Kidney (tissue), 14 donors: ENCODE data around the gene RPTOR. TPM values are rescaled to one million over a fixed set of nuclear protein-coding genes. Genes with fewer than 3 reads are reported as not detected.

ENCODE experiments used
- DNase-seq, 5 donors: peaks; one replicate each; pipeline ENCODE4 v3.0.0-alpha.2; 2013 to 2020
- FAIRE-seq: peaks from 2 replicates; lab custom pipeline; 2012; peaks lifted over from hg19 to GRCh38; lab: Jason Lieb, UNC
- H3K27ac ChIP-seq, 2 donors: one replicate each; pipeline ENCODE4 v1.7.0; 2013; ENCODE audit warnings: low read depth in 2 of 2, low read length in 2 of 2, inconsistent platforms in 1 of 2
- H3K27me3 ChIP-seq: one replicate; pipeline ENCODE4 v1.7.1; 2013; ENCODE audit warnings: low read length, inconsistent platforms; ENCODE audit not compliant: control insufficient read depth, insufficient read depth
- H3K36me3 ChIP-seq, 3 donors: one replicate each; pipeline versions ENCODE4 v1.7.0 to v1.7.1; 2013; ENCODE audit warnings: low read length in 3 of 3, control low read depth in 1 of 3, inconsistent platforms in 1 of 3; ENCODE audit not compliant: insufficient read depth in 3 of 3, control insufficient read depth in 2 of 3
- H3K4me1 ChIP-seq, 3 donors: one replicate each; pipeline versions ENCODE4 v1.7.0 to v1.7.1; 2013; ENCODE audit warnings: low read length in 3 of 3, inconsistent platforms in 1 of 3, low read depth in 1 of 3; ENCODE audit not compliant: control insufficient read depth in 2 of 3, insufficient read depth in 2 of 3
- H3K4me3 ChIP-seq, 3 donors: one replicate each; pipeline versions ENCODE4 v1.7.0 to v1.8.1; 2013; ENCODE audit warnings: low read length in 3 of 3, control low read depth in 1 of 3, inconsistent platforms in 1 of 3
- H3K9ac ChIP-seq, 3 donors: one replicate each; pipeline versions ENCODE4 v1.7.0 to v1.7.1; 2013; ENCODE audit warnings: low read length in 3 of 3, control low read depth in 1 of 3, inconsistent platforms in 1 of 3
- H3K9me3 ChIP-seq, 3 donors: one replicate each; pipeline versions ENCODE4 v1.7.0 to v1.7.1; 2013; ENCODE audit warnings: low read length in 3 of 3, control low read depth in 1 of 3, inconsistent platforms in 1 of 3; ENCODE audit not compliant: control insufficient read depth in 2 of 3, insufficient read depth in 1 of 3
- CTCF ChIP-seq: IDR thresholded peaks from 3 replicates; pipeline ENCODE4 v1.5.1; 2012; ENCODE audit warnings: mild to moderate bottlenecking, moderate library complexity, borderline replicate concordance; ENCODE audit not compliant: insufficient read depth; ENCODE audit errors: extremely low read depth
- intact Hi-C: fragments of 100-400 bp; cut with DNase I; formaldehyde crosslinking; loops from one replicate; pipeline ENCODE4 v1.11.1; 2022
- polyA plus RNA-seq: library from polyadenylated mRNA; stranded (reverse); fragments of 350-450 nt; fragmentation: Illumina TruSeq; extraction: RNeasy Lipid Tissue Mini Kit (QIAGEN cat#74804); gene quantifications from one replicate; pipeline ENCODE4 v1.2.3, GENCODE V29; 2014; ENCODE audit warnings: low read depth, low replicate concordance; ENCODE audit not compliant: insufficient read depth
- total RNA-seq: library from RNA; stranded (reverse); fragmentation: NEBNext Ultra II Directional; extraction: Animal tissue kit (Norgen Biotek cat#: 25700); gene quantifications from one replicate; pipeline ENCODE4 v1.2.1, GENCODE V29; 2021
- donor health status: control.
- donor health status: control.
- donor health status: control.
- donor health status: control.
- donor health status: control.
- donor health status: DM: yes; HTN: yes; CAD: no.
- donor health status: Normal renal cell carcinoma (clear cell type).

RPTOR gene
- total and polyA plus RNA-seq, 2 donors from 2014 or later = 5.5 to 37.6 TPM

DNA sequence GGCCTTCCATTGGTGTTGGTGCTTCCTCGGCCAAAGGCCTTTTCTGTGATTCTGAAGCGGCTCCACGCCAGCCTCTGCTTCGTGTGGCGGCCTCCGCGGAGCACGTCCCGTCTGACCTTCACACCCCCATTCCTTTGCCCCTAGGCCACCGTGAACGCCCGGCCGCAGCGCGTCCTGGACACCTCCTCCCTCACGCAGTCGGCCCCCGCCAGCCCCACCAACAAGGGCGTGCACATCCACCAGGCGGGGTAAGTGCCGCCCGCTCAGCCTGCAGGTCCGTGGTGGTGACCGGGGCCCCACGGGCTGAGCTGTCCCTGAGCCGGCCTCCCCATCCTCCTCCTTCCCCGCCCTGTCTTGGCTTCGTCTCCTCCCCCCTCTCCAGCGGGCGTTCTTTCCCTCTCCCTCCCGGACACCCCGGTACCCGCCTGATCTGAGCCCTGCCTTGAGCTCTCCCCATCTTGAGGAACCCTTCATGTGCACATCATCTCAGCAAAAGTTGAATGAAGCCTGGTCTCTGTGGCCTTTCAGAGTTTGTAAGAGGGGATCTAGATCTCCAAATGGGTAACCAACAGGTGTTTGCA lies 378.0 kb downstream of the RPTOR start:
- no peak for TF ChIP-seq CTCF
- FAIRE-seq = no peak

GRCh38 chr17:80923211-80924110 lies 378.8 kb downstream of the RPTOR start:
- Histone ChIP-seq H3K9me3 (no peaks in the 10 kb centered on the region), H3K27ac (no peak overlapping the region), H3K27me3 (no peaks in the 10 kb centered on the region), H3K36me3 (peaks cover 2 to 18% (median 4%) of the 10 kb centered on the region in 3 donors), H3K4me3 (no peak overlapping the region), H3K9ac (no peak overlapping the region), H3K4me1 (peaks cover 2 to 13% (median 9%) of the 10 kb centered on the region in 3 donors)
- TF ChIP-seq CTCF = no peak
- FAIRE-seq (no peak), DNase-seq (peak in 2 of 5 donors; percentile 22 to 71)
- intact Hi-C loops = no loop called here

More for the DNA sequence above, 378.0 kb downstream of the RPTOR start:
- DNase-seq = peak in 2 of 5 donors; percentile 33 to 65
- Histone ChIP-seq H3K4me1 (peaks cover 2 to 13% (median 9%) of the 10 kb centered on the region in 3 donors), H3K27me3 (no peaks in the 10 kb centered on the region), H3K9me3 (no peaks in the 10 kb centered on the region), H3K4me3 (no peak overlapping the region), H3K36me3 (peaks cover 2 to 18% (median 4%) of the 10 kb centered on the region in 3 donors), H3K27ac (no peak overlapping the region), H3K9ac (no peak overlapping the region)
- intact Hi-C loops = no loop called here

DNA sequence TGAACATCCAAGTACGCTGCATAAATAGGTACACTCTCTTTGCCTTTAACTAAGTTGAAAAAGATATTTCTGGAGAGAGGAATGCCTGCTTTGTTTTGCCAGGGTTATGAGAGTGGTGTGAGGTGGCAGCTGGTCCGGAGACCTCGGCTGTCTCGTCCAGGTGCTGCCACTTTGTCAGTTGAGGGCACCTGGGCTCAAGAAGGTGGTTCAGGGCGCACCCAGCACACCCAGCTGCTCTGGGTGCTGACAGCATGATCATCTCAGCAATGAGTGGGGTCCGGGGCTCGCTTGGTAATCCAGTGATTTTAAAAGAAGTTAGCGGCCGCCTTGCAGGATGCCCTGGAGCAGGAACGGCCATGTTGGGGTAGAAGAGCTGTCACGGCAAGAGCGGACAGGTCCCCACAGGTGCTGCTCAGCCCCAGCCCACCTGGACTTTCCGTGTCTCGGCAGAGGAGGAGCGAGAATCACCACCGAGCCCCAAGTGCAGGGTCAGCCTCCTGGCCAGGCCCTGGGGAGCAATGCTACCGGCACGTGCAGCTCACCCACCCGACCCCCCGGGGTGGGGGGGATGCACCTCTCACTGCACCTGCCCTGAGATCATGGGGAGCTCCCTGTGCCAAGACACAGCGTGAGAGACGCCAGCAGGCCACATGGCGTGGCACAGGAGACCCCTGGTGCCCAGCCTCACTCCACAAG lies 379.6 kb downstream of the RPTOR start:
- H3K9ac ChIP-seq = no peak overlapping the region

More for the DNA sequence above, 379.6 kb downstream of the RPTOR start:
- Histone ChIP-seq H3K4me1 (peaks cover 2 to 10% (median 5%) of the 10 kb centered on the region in 3 donors), H3K27ac (no peak overlapping the region), H3K4me3 (no peak overlapping the region), H3K9me3 (no peaks in the 10 kb centered on the region), H3K36me3 (peaks cover 2 to 12% (median 4%) of the 10 kb centered on the region in 3 donors), H3K27me3 (no peaks in the 10 kb centered on the region)
- no peak for TF ChIP-seq CTCF
- DNase-seq = peak in 1 of 5 donors; percentile 65
- intact Hi-C loops = no loop called here
- FAIRE-seq = no peak
